ENCODE results near the gene NPDC1.

NPDC1 gene

DNA sequence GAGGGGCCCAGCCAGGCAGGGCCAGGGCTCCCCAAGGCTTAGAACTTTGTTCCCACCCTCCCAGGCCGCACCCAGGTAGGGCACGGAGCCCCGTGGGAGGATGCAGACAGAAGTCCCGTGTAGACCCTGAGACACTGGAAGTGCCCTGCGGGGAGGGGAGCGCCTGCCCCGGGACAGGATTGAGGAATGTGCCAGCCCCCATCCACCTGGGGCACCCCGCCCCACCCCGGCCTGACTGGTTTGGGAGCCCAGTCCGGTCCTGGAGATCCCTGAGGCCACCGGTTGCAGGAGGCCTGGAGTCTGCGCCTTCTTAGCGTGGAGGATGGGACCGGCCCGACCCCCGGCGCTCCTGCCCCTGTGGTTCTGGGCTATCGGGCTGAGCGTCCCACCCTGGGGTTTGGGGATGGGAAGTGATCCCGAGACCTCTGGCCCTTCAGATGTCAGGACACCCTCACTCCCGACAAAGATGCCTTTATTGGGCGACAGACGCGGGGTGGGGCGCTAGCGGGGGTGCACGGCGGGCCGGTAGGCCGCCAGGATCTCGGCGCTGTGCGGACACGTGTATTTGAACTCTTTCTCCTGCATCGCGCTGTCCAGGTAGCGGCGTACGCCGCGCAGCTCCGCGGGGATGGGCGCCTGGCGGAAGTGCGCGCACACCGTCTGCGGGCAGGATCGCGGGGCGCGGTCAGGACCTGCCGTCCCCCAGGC lies 51.6 kb downstream of the NPDC1 start:
- no peak for DNase-seq (ENCODE audit: low read depth, low spot score)

GRCh38 chr9:136992819-136993369 lies 53.1 kb downstream of the NPDC1 start:
- no peak for DNase-seq (ENCODE audit: low read depth, low spot score)

DNA sequence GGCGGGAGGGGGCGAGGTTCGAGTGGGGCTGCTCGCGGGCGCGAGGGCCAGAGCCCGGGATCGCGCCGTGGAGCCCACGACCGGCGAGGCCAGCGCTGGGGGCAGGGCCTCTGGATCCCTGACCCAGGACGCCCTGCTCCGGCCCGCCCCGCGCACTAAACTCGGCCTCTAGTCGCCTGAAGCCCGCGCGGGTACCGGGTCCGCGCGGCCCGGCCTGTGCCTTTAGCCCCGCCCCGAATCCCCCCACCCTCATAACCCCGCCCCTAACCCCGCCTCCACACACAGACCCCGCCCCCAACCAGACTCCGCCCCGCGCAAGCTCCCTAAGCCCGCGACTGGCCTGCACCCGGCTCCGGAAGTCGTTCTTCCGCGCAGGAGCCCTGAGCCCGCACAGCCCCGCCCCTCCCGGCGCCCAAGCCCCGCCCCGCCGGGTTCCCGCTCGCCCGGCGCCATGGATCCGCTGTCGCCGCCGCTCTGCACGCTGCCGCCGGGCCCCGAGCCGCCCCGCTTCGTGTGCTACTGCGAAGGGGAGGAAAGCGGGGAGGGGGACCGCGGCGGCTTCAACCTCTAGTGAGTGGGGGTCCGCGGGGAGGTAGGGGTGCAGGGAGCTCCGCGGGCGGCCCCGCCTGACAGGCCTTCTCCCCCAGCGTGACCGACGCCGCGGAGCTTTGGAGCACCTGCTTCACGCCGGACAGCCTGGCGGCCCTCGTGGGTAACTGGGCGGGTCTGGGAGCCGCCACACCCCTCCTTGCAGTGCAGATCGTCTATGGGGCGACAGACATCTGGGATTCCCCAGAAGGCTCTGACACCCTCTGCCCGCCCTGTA lies 53.8 kb downstream of the NPDC1 start, which contains the start of gene PAXX:
Gene PAXX, plus strand, starts transcription at position 430 of the 826 bp plus-strand sequence. Its CDS starts 22 bp downstream, at position 452.
- peak; percentile 90 for DNase-seq (ENCODE audit: low read depth, low spot score)

GRCh38 chr9:136990242-136990911 lies 55.6 kb downstream of the NPDC1 start:
- no peak for DNase-seq (ENCODE audit: low read depth, low spot score)

All from activated naive CD8-positive, alpha-beta T cell treated with anti-CD3 and anti-CD28 coated beads, Interleukin-2, amount 50 U/mL, for 16 hours (primary cell).